Astrocyte of the spinal cord (primary cell): Measurements from ENCODE around the gene CREB1.

Experiments used
- DNase-seq: peaks from one replicate; pipeline ENCODE4 v3.0.0; 2011; ENCODE audit warnings: low read depth, low spot score
- H3K4me3 ChIP-seq: 2 replicates; pipeline ENCODE4 v1.5.1; 2011; ENCODE audit warnings: low read depth, mild to moderate bottlenecking, low read length, moderate library complexity
- in situ Hi-C: cut with HindIII; loops from 2 replicates; pipeline ENCODE4 v1.10.0; 2017; ENCODE audit warnings: low sequenced_read_pairs
- TF ChIP-seq, protein P1 (sequence below): IDR thresholded peaks from 2 replicates; pipeline ENCODE4 v1.5.1; 2012; ENCODE audit warnings: low read depth, mild to moderate bottlenecking, low read length, inconsistent platforms

CREB1 gene

DNA sequence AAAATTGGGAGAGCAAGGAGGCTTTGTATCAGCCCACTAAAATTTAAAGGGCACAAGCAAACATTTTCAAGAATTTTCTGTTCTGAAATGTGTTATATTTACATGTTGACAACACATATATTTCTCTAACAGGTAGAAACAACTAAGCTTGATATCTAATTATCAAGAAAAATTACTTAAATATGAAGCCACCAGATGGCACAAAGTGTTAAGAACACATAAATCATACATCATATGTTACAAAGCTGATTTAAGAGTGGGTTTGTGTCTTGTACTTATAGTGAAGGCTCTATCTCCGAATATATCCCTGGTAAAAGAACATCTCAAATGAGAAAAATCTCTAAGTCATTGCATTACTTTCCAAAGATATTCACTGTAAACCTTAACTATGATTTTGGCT is 19.6 kb upstream of the CREB1 start:
- H3K4me3 ChIP-seq = no peak overlapping the region
- in situ Hi-C loops = no loop called here
- DNase-seq = no peak
- TF ChIP-seq, protein P1, sequence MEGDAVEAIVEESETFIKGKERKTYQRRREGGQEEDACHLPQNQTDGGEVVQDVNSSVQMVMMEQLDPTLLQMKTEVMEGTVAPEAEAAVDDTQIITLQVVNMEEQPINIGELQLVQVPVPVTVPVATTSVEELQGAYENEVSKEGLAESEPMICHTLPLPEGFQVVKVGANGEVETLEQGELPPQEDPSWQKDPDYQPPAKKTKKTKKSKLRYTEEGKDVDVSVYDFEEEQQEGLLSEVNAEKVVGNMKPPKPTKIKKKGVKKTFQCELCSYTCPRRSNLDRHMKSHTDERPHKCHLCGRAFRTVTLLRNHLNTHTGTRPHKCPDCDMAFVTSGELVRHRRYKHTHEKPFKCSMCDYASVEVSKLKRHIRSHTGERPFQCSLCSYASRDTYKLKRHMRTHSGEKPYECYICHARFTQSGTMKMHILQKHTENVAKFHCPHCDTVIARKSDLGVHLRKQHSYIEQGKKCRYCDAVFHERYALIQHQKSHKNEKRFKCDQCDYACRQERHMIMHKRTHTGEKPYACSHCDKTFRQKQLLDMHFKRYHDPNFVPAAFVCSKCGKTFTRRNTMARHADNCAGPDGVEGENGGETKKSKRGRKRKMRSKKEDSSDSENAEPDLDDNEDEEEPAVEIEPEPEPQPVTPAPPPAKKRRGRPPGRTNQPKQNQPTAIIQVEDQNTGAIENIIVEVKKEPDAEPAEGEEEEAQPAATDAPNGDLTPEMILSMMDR = no peak

DNA sequence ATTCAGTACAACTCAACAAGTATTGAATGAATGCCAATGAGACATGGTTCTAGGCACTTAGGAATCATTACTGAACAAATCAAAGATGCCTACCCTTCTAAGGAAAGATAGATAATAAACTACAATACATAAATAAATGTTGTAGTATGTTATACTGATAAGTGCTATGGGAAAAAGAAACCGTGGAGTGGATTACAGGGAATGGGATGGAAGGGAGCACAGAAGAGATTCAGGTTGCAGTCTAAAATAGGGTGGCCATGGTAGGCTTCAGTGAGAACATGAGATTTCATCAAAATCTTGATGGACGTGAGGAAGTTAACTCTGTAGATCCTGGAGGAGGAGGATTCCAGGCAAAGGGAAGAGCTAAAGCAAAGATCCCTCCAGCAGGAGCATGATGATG is 17.9 kb upstream of the CREB1 start:
- in situ Hi-C loops = no loop called here
- no peak for DNase-seq
- TF ChIP-seq, protein P1 = no peak
- no peak overlapping the region for H3K4me3 ChIP-seq

DNA sequence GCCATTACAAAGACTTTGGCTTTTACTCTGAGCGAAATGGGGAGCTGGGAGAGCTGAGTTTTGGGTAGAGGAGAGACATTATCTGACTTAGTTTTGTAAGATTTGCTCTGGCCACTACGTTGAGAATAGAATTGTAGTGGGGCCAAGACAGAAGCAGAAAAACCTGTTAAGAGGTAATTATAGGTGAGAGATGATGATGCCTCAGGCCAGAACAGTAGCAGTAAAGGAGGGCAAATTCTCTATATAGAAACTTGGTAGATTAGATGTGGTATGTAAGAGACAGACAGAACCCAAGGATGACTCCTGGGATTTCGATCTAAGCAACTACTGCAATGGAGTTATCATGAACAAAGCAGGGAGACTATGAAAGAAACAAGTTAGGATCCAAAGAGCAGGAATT is 17.4 kb upstream of the CREB1 start:
- TF ChIP-seq, protein P1 = no peak
- in situ Hi-C loops = no loop called here
- H3K4me3 ChIP-seq = no peak overlapping the region
- no peak for DNase-seq

DNA sequence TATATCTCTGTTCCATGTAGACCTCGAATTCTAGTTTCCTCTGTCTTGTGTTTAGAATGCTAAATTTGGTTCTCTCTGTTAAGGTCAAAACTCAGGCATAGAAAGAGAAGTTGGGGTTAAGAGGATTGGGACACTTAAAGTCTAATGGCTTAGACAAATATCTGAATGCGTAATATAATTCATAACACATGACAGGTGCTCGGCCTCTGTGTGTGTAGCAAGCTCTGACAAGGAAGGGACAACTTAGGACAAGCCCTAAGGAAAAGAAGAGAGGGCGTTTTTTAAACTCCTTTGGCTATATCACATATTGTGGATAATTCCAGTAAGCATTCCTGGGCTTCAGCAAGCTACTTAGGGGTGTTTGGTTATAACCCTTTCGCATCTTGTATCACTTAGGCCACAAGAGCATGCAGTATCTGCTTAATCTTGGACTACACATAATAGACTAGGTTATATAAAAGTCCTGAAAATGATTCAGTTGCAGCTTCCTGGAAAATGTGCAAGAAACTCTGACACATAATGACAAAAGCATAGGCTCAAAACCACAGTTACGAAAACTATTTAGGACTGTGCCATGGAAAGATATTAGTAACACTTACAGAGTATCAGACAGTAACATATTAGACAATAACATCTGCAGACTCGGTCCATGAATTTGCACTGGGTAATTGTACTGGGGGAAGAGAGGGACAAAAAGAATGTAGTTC is 16.1 kb upstream of the CREB1 start:
- in situ Hi-C loops = no loop called here
- H3K4me3 ChIP-seq = no peak overlapping the region
- peak; percentile 96 for DNase-seq
- TF ChIP-seq, protein P1 = no peak

DNA sequence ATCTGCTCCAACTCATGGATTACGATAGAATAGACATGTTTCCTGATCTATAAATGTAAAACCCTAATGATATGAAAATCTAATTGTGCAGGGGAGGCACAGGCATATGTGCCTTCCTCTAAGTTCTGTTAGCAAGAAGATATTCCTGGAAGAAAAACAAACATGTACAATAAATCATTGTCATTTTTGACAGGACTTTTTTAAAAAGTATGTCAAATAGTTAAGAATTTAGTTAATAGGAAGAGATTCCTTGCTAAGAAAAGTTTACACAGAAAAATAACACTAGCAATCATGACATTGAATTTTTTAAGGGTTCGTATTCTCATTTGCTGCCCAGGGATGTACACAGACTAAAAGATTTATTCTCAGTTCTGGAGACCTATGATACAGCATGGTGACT is 15.3 kb upstream of the CREB1 start:
- no peak overlapping the region for H3K4me3 ChIP-seq
- DNase-seq = no peak
- in situ Hi-C loops = no loop called here
- TF ChIP-seq, protein P1 = no peak

DNA sequence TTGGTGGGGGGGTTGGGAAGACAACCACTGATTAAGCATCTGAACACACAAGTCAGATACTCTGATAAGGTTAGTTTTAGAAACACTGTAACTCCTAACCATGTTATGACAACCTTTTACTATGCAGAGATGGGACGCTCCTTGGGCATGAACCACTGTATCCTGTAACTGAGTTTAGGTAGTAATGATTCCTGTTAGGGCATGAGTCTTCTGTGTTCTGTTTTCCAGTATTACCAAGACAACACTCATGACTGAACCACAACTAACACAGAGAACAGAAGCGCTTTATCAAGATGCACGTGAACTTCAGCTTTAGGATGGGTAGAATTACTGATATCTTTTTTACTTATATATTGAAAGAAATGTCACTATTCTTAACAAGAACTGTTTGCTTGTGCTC is 14.1 kb upstream of the CREB1 start:
- no peak for DNase-seq
- TF ChIP-seq, protein P1 = no peak
- H3K4me3 ChIP-seq = no peak overlapping the region
- in situ Hi-C loops = no loop called here
